DND-41 (cell line): ENCODE measurements around the gene N4BP2.
A peak's percentile ranks its signal among the peaks of the same experiment; 100 is the strongest.

Experiments used
- ATAC-seq: fragments of 200-7000 bp; cut with Tn5 transposase; 3 replicates; pipeline ENCODE4 v1.9.1; 2021; ENCODE audit warnings: low read depth; ENCODE audit not compliant: insufficient read depth
- DNase-seq: peaks from one replicate; pipeline ENCODE4 v3.0.0-alpha.2; 2020
- H2AFZ ChIP-seq: 2 replicates; pipeline ENCODE4 v1.6.0; 2012; ENCODE audit warnings: low read depth, low read length
- H3K27ac ChIP-seq: 2 replicates; pipeline ENCODE4 v1.5.1; 2012; ENCODE audit warnings: low read length, inconsistent platforms
- H3K27me3 ChIP-seq: fragments of 200-600 bp; sonication (generic); 2 replicates; pipeline ENCODE4 v1.6.0; 2012; ENCODE audit warnings: low read length, mild to moderate bottlenecking, inconsistent platforms; ENCODE audit not compliant: insufficient read depth, poor library complexity
- H3K36me3 ChIP-seq: 2 replicates; pipeline ENCODE4 v1.5.1; 2012; ENCODE audit warnings: low read length, inconsistent platforms; ENCODE audit not compliant: insufficient read depth
- H3K4me1 ChIP-seq: 2 replicates; pipeline ENCODE4 v1.5.1; 2012; ENCODE audit warnings: mild to moderate bottlenecking, low read length; ENCODE audit not compliant: insufficient read depth
- H3K4me2 ChIP-seq: 2 replicates; pipeline ENCODE4 v1.6.0; 2012; ENCODE audit warnings: mild to moderate bottlenecking, moderate library complexity, low read length, inconsistent platforms; ENCODE audit not compliant: insufficient read depth
- H3K4me3 ChIP-seq, 2 experiments: fragments of 200-600 bp in 1 of 2; shearing (Covaris generic) in 1 of 2; 2 replicates each; pipeline ENCODE4 v1.5.1; 2012 to 2016; ENCODE audit warnings: inconsistent platforms in 2 of 2, low read length in 2 of 2, mild to moderate bottlenecking in 2 of 2, low read depth in 1 of 2, moderate library complexity in 1 of 2
- H3K79me2 ChIP-seq: 2 replicates; pipeline ENCODE4 v1.6.0; 2012; ENCODE audit warnings: low read length, inconsistent platforms; ENCODE audit not compliant: insufficient read depth
- H3K9ac ChIP-seq: 2 replicates; pipeline ENCODE4 v1.6.0; 2012; ENCODE audit warnings: low read depth, mild to moderate bottlenecking, inconsistent platforms, low read length, moderate library complexity
- H3K9me3 ChIP-seq: 2 replicates; pipeline ENCODE4 v1.5.1; 2012; ENCODE audit warnings: low read length, moderate library complexity, mild to moderate bottlenecking, inconsistent platforms; ENCODE audit not compliant: insufficient read depth, severe bottlenecking
- H4K20me1 ChIP-seq: 2 replicates; pipeline ENCODE4 v1.6.0; 2012; ENCODE audit warnings: low read length; ENCODE audit not compliant: insufficient read depth
- EZH2 ChIP-seq: IDR thresholded peaks from 3 replicates; pipeline ENCODE4 v1.6.1; 2012; ENCODE audit warnings: borderline replicate concordance, low read depth, mild to moderate bottlenecking, moderate library complexity, low read length, inconsistent platforms; ENCODE audit not compliant: severe bottlenecking
- TF ChIP-seq, protein P1 (sequence below): IDR thresholded peaks from 2 replicates; pipeline ENCODE4 v1.5.1; 2012; ENCODE audit warnings: borderline replicate concordance, low read length, moderate library complexity, mild to moderate bottlenecking; ENCODE audit not compliant: poor library complexity, severe bottlenecking; ENCODE audit errors: extremely low read depth

N4BP2 gene

DNA sequence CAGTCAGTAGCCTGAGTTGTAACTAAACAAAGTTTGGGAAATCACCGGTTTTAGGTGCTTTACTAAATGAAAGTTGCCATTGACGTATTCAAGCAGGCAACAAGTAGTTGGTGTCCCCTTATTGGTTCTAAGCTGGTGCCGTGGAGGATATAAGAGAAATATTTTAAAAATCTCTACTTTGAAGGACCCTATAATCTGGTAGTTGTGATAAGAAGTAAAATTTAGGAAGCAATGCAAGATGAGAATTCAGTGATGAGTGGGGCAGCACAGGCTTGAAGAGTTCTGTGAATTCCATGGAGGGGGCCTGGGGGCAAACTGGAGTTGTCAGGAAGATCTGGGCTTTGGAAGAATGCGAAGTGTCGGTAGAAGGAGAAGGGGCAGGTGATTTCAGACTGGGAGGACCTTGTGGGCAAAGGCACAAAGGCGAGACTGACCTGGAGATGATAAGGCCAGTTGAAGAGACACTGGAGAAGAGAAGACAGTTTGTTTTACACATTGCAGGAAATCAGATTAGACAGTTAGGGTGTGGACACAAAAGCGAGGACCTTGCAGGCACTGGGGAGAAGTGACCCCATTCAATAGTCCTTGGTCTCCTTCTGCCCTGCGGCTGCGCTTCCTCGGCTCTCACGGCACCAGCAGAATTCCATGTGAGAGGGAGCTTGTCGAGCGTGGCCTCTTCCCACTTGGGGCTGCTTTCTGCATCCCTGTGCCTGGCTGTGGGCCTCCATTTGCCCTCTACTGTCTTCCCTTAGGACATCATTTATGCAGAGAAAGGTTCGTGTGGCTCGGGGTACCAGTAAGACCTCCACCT lies 141.4 kb downstream of the N4BP2 start:
- DNase-seq (peak; percentile 35), ATAC-seq (no peak)
- Histone ChIP-seq H4K20me1 (peaks cover 47% of the 10 kb centered on the region), H2AFZ (no peak overlapping the region), H3K9ac (peak overlapping the region; percentile 86), H3K4me3 (peak overlapping the region; percentile 75 to 84), H3K36me3 (peaks cover 37% of the 10 kb centered on the region), H3K27ac (peak overlapping the region; percentile 98), H3K9me3 (no peaks in the 10 kb centered on the region), H3K79me2 (peaks cover 99% of the 10 kb centered on the region), H3K4me2 (peak overlapping the region; percentile 74), H3K27me3 (no peaks in the 10 kb centered on the region), H3K4me1 (peaks cover 66% of the 10 kb centered on the region)
- TF ChIP-seq, protein P1, sequence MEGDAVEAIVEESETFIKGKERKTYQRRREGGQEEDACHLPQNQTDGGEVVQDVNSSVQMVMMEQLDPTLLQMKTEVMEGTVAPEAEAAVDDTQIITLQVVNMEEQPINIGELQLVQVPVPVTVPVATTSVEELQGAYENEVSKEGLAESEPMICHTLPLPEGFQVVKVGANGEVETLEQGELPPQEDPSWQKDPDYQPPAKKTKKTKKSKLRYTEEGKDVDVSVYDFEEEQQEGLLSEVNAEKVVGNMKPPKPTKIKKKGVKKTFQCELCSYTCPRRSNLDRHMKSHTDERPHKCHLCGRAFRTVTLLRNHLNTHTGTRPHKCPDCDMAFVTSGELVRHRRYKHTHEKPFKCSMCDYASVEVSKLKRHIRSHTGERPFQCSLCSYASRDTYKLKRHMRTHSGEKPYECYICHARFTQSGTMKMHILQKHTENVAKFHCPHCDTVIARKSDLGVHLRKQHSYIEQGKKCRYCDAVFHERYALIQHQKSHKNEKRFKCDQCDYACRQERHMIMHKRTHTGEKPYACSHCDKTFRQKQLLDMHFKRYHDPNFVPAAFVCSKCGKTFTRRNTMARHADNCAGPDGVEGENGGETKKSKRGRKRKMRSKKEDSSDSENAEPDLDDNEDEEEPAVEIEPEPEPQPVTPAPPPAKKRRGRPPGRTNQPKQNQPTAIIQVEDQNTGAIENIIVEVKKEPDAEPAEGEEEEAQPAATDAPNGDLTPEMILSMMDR = no peak
- TF ChIP-seq EZH2 = no peak

- TF ChIP-seq, protein P1 = no peak
- no peak for TF ChIP-seq EZH2
- Histone ChIP-seq H3K4me2 (peak overlapping the region; percentile 74), H3K79me2 (peaks cover 99% of the 10 kb centered on the region), H3K9ac (peak overlapping the region; percentile 86), H3K9me3 (no peaks in the 10 kb centered on the region), H3K27ac (peak overlapping the region; percentile 98), H4K20me1 (peaks cover 59% of the 10 kb centered on the region), H3K4me1 (peaks cover 68% of the 10 kb centered on the region), H3K36me3 (peaks cover 48% of the 10 kb centered on the region), H3K27me3 (no peaks in the 10 kb centered on the region), H2AFZ (no peak overlapping the region), H3K4me3 (peak overlapping the region; percentile 75 to 84)
- no peak for ATAC-seq
- peak; percentile 47 for DNase-seq
Measured at GRCh38 chr4:40199179-40199670, 142.6 kb downstream of the N4BP2 start.

- Histone ChIP-seq H3K79me2 (peaks cover 100% of the 10 kb centered on the region), H4K20me1 (peaks cover 69% of the 10 kb centered on the region), H2AFZ (no peak overlapping the region), H3K27me3 (no peaks in the 10 kb centered on the region), H3K27ac (peak overlapping the region; percentile 98), H3K4me1 (peaks cover 68% of the 10 kb centered on the region), H3K4me2 (peak overlapping the region; percentile 74), H3K9ac (peak overlapping the region; percentile 86), H3K36me3 (peaks cover 58% of the 10 kb centered on the region), H3K9me3 (no peaks in the 10 kb centered on the region), H3K4me3 (peak overlapping the region; percentile 75 to 84)
- DNase-seq (peak; percentile 70), ATAC-seq (peak; percentile 44)
- TF ChIP-seq EZH2 = no peak
- TF ChIP-seq, protein P1 = no peak
Measured at GRCh38 chr4:40199999-40200874, 143.6 kb downstream of the N4BP2 start.
